ENCODE results near the gene USP8. TPM values are rescaled to one million over a fixed set of nuclear protein-coding genes. Genes with fewer than 3 reads are reported as not detected.

USP8 gene
- total and polyA plus RNA-seq, 9 donors: 25.1 to 67.0 (median 42.4) TPM

- Histone ChIP-seq H3K4me1 (ENCODE audit: insufficient read depth) (no peaks in the 10 kb centered on the region), H3K27me3 (no peaks in the 10 kb centered on the region), H3K9me3 (no peaks in the 10 kb centered on the region), H3K27ac (no peak overlapping the region), H3K4me3 (no peak overlapping the region), H3K36me3 (no peaks in the 10 kb centered on the region)
- intact Hi-C loops (cut with DNase I): no loop called here
- TF ChIP-seq EP300 (IDR thresholded peaks at IDR 0.05) (no peak), POLR2A (IDR thresholded peaks at IDR 0.05) (no peak)
- TF ChIP-seq, protein P1, sequence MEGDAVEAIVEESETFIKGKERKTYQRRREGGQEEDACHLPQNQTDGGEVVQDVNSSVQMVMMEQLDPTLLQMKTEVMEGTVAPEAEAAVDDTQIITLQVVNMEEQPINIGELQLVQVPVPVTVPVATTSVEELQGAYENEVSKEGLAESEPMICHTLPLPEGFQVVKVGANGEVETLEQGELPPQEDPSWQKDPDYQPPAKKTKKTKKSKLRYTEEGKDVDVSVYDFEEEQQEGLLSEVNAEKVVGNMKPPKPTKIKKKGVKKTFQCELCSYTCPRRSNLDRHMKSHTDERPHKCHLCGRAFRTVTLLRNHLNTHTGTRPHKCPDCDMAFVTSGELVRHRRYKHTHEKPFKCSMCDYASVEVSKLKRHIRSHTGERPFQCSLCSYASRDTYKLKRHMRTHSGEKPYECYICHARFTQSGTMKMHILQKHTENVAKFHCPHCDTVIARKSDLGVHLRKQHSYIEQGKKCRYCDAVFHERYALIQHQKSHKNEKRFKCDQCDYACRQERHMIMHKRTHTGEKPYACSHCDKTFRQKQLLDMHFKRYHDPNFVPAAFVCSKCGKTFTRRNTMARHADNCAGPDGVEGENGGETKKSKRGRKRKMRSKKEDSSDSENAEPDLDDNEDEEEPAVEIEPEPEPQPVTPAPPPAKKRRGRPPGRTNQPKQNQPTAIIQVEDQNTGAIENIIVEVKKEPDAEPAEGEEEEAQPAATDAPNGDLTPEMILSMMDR (IDR thresholded peaks at IDR 0.05): no peak
- 81 to 85% (median 84%) methylated on average over 4 of the region's 4 CpGs for WGBS, 3 donors
- DNase-seq: no peak
Measured at GRCh38 chr15:50531163-50531562, 107.0 kb downstream of the USP8 start.

GRCh38 chr15:50531766-50532165, 107.6 kb downstream of the USP8 start:
- intact Hi-C loops (cut with DNase I): no loop called here
- 17 to 29% (median 24%) methylated on average over 4 of the region's 4 CpGs for WGBS, 3 donors
- H3K9me3 ChIP-seq: no peaks in the 10 kb centered on the region

DNA sequence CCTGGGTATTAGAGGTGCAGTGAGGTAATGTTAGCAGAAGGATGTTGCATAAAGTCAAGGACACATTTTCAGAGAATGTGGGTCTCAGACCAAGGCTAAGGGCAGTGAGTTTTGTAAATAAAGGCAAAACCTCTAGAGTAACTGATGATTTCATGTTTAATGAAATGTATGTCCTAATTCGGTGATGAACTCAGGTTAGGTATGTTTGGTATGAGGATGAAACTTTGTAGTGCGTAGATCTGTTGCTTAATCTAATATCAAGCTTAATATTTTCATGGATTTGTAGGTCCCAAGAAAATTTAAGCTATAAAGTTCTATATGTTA, 118.6 kb downstream of the USP8 start:
- Histone ChIP-seq H3K4me1 (ENCODE audit: insufficient read depth) (no peaks in the 10 kb centered on the region), H3K4me3 (no peak overlapping the region), H3K36me3 (no peaks in the 10 kb centered on the region), H3K27me3 (no peaks in the 10 kb centered on the region), H3K9me3 (no peaks in the 10 kb centered on the region), H3K27ac (no peak overlapping the region)
- WGBS, 3 donors: 29 to 46% (median 41%) methylated on average over 2 of the region's 2 CpGs
- TF ChIP-seq, protein P1 (IDR thresholded peaks at IDR 0.05): no peak
- TF ChIP-seq POLR2A (IDR thresholded peaks at IDR 0.05) (no peak), EP300 (IDR thresholded peaks at IDR 0.05) (no peak)
- intact Hi-C loops (cut with DNase I): no loop called here
- DNase-seq: no peak

More at GRCh38 chr15:50531766-50532165, 107.6 kb downstream of the USP8 start:
- no peak for DNase-seq
- TF ChIP-seq POLR2A (IDR thresholded peaks at IDR 0.05) (no peak), EP300 (IDR thresholded peaks at IDR 0.05) (no peak)
- TF ChIP-seq, protein P1 (IDR thresholded peaks at IDR 0.05): no peak
- no peaks in the 10 kb centered on the region for H3K4me1 ChIP-seq (ENCODE audit: insufficient read depth)
- no peak overlapping the region for H3K4me3 ChIP-seq
- H3K36me3 ChIP-seq: no peaks in the 10 kb centered on the region
- H3K27ac ChIP-seq: no peak overlapping the region
- H3K27me3 ChIP-seq: no peaks in the 10 kb centered on the region

DNA sequence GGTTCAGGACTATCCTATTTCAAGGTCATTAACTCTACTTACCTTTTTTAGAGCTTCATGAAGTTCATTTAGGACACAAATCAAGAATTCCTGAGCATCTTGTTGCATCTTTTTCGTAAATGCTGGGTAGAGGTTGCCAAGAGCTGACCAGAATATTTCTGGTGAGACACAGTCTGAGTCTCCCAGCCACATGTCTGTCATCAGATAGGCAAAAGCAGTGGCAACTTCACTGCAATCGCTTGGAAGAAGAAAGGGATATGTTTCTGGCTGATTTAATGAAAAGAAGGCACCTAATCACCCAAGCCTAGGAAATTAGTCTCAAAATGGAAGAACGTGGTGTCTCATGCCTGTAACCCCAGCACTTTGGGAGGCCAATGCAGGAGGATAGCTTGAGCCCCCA, 119.4 kb downstream of the USP8 start:
- 85 to 88% (median 87%) methylated on average over 3 of the region's 3 CpGs for WGBS, 3 donors
- no peaks in the 10 kb centered on the region for H3K27me3 ChIP-seq

More for the DNA sequence above, 119.4 kb downstream of the USP8 start:
- Histone ChIP-seq H3K36me3 (no peaks in the 10 kb centered on the region), H3K27ac (no peak overlapping the region), H3K9me3 (no peaks in the 10 kb centered on the region), H3K4me3 (no peak overlapping the region), H3K4me1 (ENCODE audit: insufficient read depth) (no peaks in the 10 kb centered on the region)
- intact Hi-C loops (cut with DNase I): no loop called here
- TF ChIP-seq, protein P1 (IDR thresholded peaks at IDR 0.05): no peak
- no peak for TF ChIP-seq EP300 (IDR thresholded peaks at IDR 0.05)
- TF ChIP-seq POLR2A (IDR thresholded peaks at IDR 0.05): no peak
- DNase-seq: no peak

Measured in ovary (tissue), 9 donors.